DOHH2 (cell line): ENCODE data around the gene TUFT1.

Experiments
- EZH2phosphoT487 ChIP-seq: fragments of 200-600 bp; sonication (generic); IDR thresholded peaks from 2 replicates; pipeline ENCODE4 v1.6.1; 2017; ENCODE audit warnings: borderline replicate concordance, mild to moderate bottlenecking, antibody characterized with exemption, low read length, moderate library complexity, mixed read lengths
- TF ChIP-seq, protein P1 (sequence below): fragments of 200-600 bp; sonication (generic); IDR thresholded peaks from one replicate; pipeline ENCODE4 v1.5.1; 2014; ENCODE audit warnings: antibody characterized with exemption, mild to moderate bottlenecking, low read depth, low read length; ENCODE audit not compliant: poor library complexity, severe bottlenecking

- TF ChIP-seq, protein P1, sequence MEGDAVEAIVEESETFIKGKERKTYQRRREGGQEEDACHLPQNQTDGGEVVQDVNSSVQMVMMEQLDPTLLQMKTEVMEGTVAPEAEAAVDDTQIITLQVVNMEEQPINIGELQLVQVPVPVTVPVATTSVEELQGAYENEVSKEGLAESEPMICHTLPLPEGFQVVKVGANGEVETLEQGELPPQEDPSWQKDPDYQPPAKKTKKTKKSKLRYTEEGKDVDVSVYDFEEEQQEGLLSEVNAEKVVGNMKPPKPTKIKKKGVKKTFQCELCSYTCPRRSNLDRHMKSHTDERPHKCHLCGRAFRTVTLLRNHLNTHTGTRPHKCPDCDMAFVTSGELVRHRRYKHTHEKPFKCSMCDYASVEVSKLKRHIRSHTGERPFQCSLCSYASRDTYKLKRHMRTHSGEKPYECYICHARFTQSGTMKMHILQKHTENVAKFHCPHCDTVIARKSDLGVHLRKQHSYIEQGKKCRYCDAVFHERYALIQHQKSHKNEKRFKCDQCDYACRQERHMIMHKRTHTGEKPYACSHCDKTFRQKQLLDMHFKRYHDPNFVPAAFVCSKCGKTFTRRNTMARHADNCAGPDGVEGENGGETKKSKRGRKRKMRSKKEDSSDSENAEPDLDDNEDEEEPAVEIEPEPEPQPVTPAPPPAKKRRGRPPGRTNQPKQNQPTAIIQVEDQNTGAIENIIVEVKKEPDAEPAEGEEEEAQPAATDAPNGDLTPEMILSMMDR: no peak
- no peak for TF ChIP-seq EZH2phosphoT487
Observed at GRCh38 chr1:151621351-151621750, 81.2 kb downstream of the TUFT1 start.
